Parathyroid adenoma (tissue), 2 donors: ENCODE results near the gene FRAT2.

ENCODE experiments used
- H2AFZ ChIP-seq: fragments of 300-600 bp; sonication (generic); one replicate; pipeline ENCODE4 v1.7.0; 2017; ENCODE audit warnings: antibody characterized with exemption, mild to moderate bottlenecking
- H3K27ac ChIP-seq: fragments of 300-600 bp; sonication (generic); one replicate; pipeline ENCODE4 v1.7.0; 2017
- H3K27me3 ChIP-seq: fragments of 300-600 bp; sonication (generic); one replicate; pipeline ENCODE4 v1.7.0; 2017; ENCODE audit warnings: low read length; ENCODE audit not compliant: control insufficient read depth, insufficient read depth
- H3K36me3 ChIP-seq: fragments of 300-600 bp; sonication (generic); one replicate; pipeline ENCODE4 v1.7.0; 2017; ENCODE audit warnings: low read length; ENCODE audit not compliant: control insufficient read depth, insufficient read depth
- H3K4me1 ChIP-seq: fragments of 300-600 bp; sonication (generic); one replicate; pipeline ENCODE4 v1.7.0; 2017; ENCODE audit warnings: control low read depth
- H3K4me2 ChIP-seq: fragments of 300-600 bp; sonication (generic); one replicate; pipeline ENCODE4 v1.7.0; 2017; ENCODE audit warnings: low read length
- H3K4me3 ChIP-seq: fragments of 300-600 bp; sonication (generic); one replicate; pipeline ENCODE4 v1.7.0; 2017; ENCODE audit warnings: low read depth, low read length
- H3K79me2 ChIP-seq: fragments of 300-600 bp; sonication (generic); one replicate; pipeline ENCODE4 v1.7.0; 2017; ENCODE audit warnings: control low read depth
- H3K9ac ChIP-seq: fragments of 300-600 bp; sonication (generic); one replicate; pipeline ENCODE4 v1.7.0; 2017; ENCODE audit warnings: mild to moderate bottlenecking
- H3K9me3 ChIP-seq: fragments of 300-600 bp; sonication (generic); one replicate; pipeline ENCODE4 v1.7.0; 2017; ENCODE audit warnings: low read length; ENCODE audit not compliant: control insufficient read depth
- CTCF ChIP-seq: fragments of 300-600 bp; sonication (generic); IDR thresholded peaks from one replicate; pipeline ENCODE4 v1.7.0; 2017; ENCODE audit warnings: antibody characterized with exemption, mild to moderate bottlenecking
- donor health status: primary hyperparathyroidism.

The FRAT2 gene

DNA sequence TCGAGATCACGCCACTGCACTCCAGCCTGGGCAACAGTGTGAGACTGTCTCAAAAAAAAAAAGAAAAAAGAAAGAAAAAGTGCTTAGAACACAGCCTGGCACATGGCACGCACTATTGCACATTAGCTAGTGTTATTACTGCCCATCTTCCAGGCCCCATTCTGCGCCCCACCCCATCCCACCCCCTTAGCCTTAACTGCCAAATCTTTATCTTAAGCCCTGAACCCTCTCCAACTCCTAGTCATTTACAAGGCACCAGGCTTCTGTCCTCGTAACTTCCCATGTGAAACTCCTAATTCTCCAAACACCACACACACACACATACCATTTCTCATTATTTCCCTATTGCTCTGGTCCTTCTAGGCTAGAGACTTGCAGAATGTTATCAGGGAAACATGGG, 4.8 kb downstream of the FRAT2 start:
- no peak overlapping the region for H3K4me2 ChIP-seq
- peaks cover 11% of the 10 kb centered on the region for H3K79me2 ChIP-seq
- no peaks in the 10 kb centered on the region for H3K9me3 ChIP-seq
- H3K27me3 ChIP-seq = no peaks in the 10 kb centered on the region
- H3K36me3 ChIP-seq = no peaks in the 10 kb centered on the region
- no peak overlapping the region for H3K27ac ChIP-seq
- no peak for TF ChIP-seq CTCF
- H3K9ac ChIP-seq = no peak overlapping the region
- peaks cover 14% of the 10 kb centered on the region for H3K4me1 ChIP-seq
- H3K4me3 ChIP-seq = no peak overlapping the region
- no peak overlapping the region for H2AFZ ChIP-seq

DNA sequence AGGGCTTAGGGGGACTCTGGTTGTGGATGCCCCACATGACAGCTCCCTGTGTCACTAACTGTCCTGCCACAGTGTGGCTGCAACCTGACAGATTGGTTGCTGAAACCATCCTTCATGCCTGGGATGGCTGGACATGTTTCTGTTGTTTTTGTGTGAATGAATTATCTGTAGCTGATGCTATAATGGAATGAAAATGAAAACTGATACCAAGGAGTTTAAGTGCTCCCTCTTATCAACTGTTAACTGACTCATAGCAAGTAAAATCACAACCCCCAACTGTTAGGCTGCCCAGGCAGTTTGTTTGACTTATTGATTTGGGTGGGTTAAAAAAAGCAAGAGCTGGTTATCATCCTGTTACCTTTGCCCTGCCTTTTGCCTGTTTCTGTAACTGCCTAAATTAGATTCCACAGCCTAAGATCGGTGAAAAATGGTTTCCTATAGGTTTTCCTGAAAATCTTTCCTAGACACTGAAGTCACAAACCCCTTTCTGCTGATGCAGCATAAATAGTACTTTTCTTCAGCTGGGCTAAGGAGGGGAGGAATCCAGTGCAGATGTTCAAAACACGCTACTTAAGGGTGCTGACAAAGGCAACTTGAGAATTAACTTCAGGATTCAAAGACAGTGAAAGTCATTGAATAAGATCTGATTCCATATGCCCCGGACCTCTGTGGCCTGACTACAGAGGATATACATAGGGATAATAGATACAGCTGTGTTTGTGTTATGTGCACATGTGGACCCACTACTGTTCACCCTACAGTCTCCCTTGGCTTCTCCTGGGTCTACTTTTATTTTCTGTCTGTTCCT, 5.7 kb downstream of the FRAT2 start:
- no peak overlapping the region for H3K4me3 ChIP-seq
- TF ChIP-seq CTCF = no peak
- H3K4me1 ChIP-seq = peaks cover 14% of the 10 kb centered on the region
- no peak overlapping the region for H3K4me2 ChIP-seq
- no peaks in the 10 kb centered on the region for H3K36me3 ChIP-seq
- H3K27me3 ChIP-seq = no peaks in the 10 kb centered on the region
- H3K9me3 ChIP-seq = no peaks in the 10 kb centered on the region
- no peak overlapping the region for H3K9ac ChIP-seq
- no peak overlapping the region for H3K27ac ChIP-seq
- H3K79me2 ChIP-seq = peaks cover 11% of the 10 kb centered on the region
- no peak overlapping the region for H2AFZ ChIP-seq

- peaks cover 3% of the 10 kb centered on the region for H3K79me2 ChIP-seq
- H3K27ac ChIP-seq = no peak overlapping the region
- no peaks in the 10 kb centered on the region for H3K36me3 ChIP-seq
- H3K4me1 ChIP-seq = peaks cover 6% of the 10 kb centered on the region
- no peak overlapping the region for H2AFZ ChIP-seq
- H3K4me3 ChIP-seq = no peak overlapping the region
- H3K4me2 ChIP-seq = no peak overlapping the region
- no peaks in the 10 kb centered on the region for H3K27me3 ChIP-seq
- H3K9me3 ChIP-seq = no peaks in the 10 kb centered on the region
- no peak overlapping the region for H3K9ac ChIP-seq
- TF ChIP-seq CTCF = no peak
Measured at GRCh38 chr10:97327348-97328294, 6.9 kb downstream of the FRAT2 start.

DNA sequence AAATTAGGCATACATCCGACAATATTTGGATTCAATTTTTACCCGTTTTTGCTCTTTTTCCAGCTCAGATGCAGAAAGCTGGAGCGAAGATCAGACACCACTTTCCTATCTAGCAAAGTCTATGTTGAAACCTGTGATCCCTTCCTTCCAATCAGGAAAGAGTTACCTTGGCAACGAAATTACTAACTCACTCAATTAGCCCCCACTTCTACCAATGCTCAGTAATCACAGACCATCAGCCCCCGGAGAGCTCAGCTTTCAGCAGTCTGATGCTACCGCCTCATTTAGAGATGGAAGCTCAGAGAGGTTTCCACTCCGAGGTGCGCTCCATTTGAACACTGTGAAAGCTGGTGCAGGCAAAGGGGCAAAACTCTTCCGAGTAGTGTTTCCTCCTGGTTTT, 8.8 kb downstream of the FRAT2 start:
- Histone ChIP-seq H3K9me3 (no peaks in the 10 kb centered on the region), H3K27ac (no peak overlapping the region), H3K4me2 (no peak overlapping the region), H2AFZ (no peak overlapping the region), H3K79me2 (peaks cover 3% of the 10 kb centered on the region), H3K4me3 (no peak overlapping the region), H3K9ac (no peak overlapping the region), H3K36me3 (no peaks in the 10 kb centered on the region), H3K4me1 (no peaks in the 10 kb centered on the region), H3K27me3 (no peaks in the 10 kb centered on the region)
- no peak for TF ChIP-seq CTCF
